Purkinje cell (primary cell): ENCODE results near the gene CDC25A. TPM values are rescaled to one million over a fixed set of nuclear protein-coding genes. Genes with fewer than 3 reads are reported as not detected.

Source experiments
- polyA plus RNA-seq: library from polyadenylated mRNA; unstranded; fragments of >200 nt; fragmentation: Nextera tagmentation; gene quantifications from 2 replicates; pipeline ENCODE4 v1.2.1, GENCODE V29; 2014

Gene CDC25A
- polyA plus RNA-seq = 0.69 and 0.94 TPM in 2 replicates

DNA sequence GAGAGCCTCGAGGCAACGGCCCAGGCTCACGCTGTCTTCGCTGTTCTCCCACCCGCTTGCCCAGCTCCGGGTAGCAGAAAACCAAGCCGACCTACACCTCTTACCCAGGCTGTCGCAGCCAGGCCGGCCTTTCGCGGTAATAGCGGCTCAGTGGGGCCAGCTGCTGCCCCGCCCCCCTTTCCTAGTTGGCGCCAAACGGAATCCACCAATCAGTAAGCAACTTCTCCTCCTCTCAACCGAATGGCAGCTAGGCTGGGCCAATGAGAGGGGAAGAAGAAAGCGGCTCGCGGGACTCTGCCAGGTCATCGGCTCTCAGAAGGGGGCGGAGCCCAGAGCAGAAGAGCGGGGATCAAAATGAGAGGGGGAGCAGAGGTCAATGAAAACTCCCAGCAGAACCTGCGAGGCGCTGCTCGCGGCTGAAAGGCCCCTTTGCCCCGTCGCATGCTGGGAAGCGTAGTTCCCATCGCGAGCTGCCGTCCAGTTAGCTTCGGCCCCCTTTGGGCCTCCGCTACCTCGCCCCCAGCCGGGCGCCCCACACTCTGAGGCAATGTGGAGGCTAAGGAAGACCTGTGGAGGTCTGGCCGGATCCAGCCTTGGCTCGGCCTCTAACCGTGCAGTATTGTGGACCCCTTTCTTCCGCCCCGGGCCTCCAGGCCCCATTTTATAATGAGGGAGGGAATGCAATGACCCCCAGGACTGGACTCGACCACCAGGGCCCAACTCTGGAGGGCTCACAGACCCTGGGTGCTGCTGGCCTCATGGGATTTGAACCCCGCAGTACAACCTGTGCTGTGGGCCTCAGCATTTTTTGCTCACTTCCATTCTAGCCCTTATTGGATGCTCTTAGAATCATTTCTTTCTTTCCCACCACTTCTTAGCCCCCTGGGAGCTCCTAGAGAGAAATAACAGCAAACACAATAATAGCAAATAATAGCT, at the start of gene CDC25A:
CDC25A (minus strand) TSS at position 152 of the 936 bp plus-strand sequence. CDS start 470 bp downstream, outside the sequence.

DNA sequence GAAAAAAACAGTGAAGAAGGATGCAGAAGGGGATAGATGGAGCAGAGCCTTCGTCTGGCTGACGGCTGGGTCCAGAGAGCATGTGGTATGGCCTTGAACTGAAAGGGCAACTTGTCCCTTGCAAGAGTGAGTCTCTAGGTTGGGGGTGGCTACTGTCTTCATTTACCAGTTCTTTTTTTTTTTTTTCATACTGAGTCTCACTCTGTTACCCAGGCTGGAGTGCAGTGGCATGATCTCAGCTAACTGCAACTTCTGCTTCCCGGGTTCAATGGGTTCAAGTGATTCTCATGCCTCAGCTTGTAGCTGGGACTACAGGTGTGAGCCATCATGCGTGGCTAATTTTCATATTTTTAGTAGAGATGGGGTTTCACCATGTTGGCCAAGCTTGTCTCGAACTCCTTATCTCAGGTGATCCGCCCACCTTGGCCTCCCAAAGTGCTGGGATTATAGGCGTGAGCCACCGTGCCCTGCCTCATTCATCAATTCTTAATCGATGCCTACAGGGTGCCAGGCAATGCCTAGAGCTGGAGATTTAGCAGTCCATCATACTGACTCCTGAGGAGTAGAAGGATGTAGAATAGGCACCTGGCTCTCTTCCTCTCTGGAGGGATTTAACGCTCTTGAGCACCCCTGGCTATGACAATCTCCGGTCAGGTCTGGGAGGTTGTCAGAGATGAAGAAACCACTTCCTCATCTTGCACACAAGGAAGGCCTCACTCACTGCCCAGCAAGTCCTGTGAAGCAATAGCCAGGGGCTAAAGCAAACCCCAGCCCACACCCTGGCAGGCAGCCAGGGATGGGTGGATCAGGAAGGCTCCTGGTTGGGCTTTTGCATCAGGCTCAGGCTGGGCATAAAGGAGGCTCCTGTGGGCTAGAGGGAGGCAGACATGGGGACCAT, 34.6 kb upstream of the CDC25A start, which contains the start of gene CAMP:
CAMP (plus strand) TSS at position 880 of the 898 bp plus-strand sequence; CDS start at position 897, 17 bp downstream.

Other genes with a start within 250 kb of the CDC25A start
- 338 and 346 TPM in 2 replicates for gene MAP4, start 172.0 kb downstream of the CDC25A start, polyA plus RNA-seq
- not detected in 2 replicates for gene CAMP, start 35.1 kb upstream of the CDC25A start, polyA plus RNA-seq
- 1.8 and 3.5 TPM in 2 replicates for gene ZNF589, start 52.7 kb upstream of the CDC25A start, polyA plus RNA-seq
- gene NME6, start 113.0 kb upstream of the CDC25A start, polyA plus RNA-seq = 4.5 and 9.0 TPM in 2 replicates
- gene SPINK8, start 145.2 kb upstream of the CDC25A start, polyA plus RNA-seq = not detected in 2 replicates
- 0.17 TPM in 1 of 2 replicates, not detected in the other for gene FBXW12, start 183.8 kb upstream of the CDC25A start, polyA plus RNA-seq
- 3.9 and 5.4 TPM in 2 replicates for gene PLXNB1, start 241.7 kb upstream of the CDC25A start, polyA plus RNA-seq